CD14-positive monocyte (primary cell): ENCODE data around the gene TMEM255A. TPM values are rescaled to one million over a fixed set of nuclear protein-coding genes. Genes with fewer than 3 reads are reported as not detected.

Source experiments
- DNase-seq, 3 donors: peaks; one replicate each; pipeline ENCODE4 v3.0.0-alpha.2; 2011 to 2022
- H2AFZ ChIP-seq: 2 replicates; pipeline ENCODE4 v1.6.0; 2012; ENCODE audit warnings: mild to moderate bottlenecking, low read depth, low read length, inconsistent platforms; ENCODE audit not compliant: insufficient read depth, poor library complexity, severe bottlenecking
- H3K27ac ChIP-seq, 2 donors: 1 replicate in 1 of 2; 2 replicates in 1 of 2; pipeline ENCODE4 v1.5.1; 2012 to 2013; ENCODE audit warnings: low read length in 2 of 2, control low read depth in 1 of 2, inconsistent platforms in 1 of 2, low read depth in 1 of 2, mild to moderate bottlenecking in 1 of 2
- H3K27me3 ChIP-seq, 2 donors: one replicate each; pipeline versions ENCODE4 v1.6.0 to v1.6.1; 2011 to 2013; ENCODE audit warnings: low read length in 2 of 2; ENCODE audit not compliant: control insufficient read depth in 2 of 2, insufficient read depth in 2 of 2
- H3K36me3 ChIP-seq, 2 donors: replicated peaks in 1 of 2; 1 replicate in 1 of 2; 2 replicates in 1 of 2; pipeline versions ENCODE4 v1.5.1 to v1.6.1; 2012 to 2013; ENCODE audit warnings: low read length in 2 of 2, control low read depth in 1 of 2, inconsistent platforms in 1 of 2, mild to moderate bottlenecking in 1 of 2; ENCODE audit not compliant: insufficient read depth in 2 of 2, control insufficient read depth in 1 of 2
- H3K4me1 ChIP-seq, 2 donors: 1 replicate in 1 of 2; 2 replicates in 1 of 2; pipeline versions ENCODE4 v1.5.1 to v1.6.1; 2012 to 2013; ENCODE audit warnings: low read length in 2 of 2, control low read depth in 1 of 2, inconsistent platforms in 1 of 2, mild to moderate bottlenecking in 1 of 2, moderate library complexity in 1 of 2; ENCODE audit not compliant: insufficient read depth in 2 of 2, control insufficient read depth in 1 of 2
- H3K4me2 ChIP-seq: replicated peaks from 2 replicates; pipeline ENCODE3; 2012; ENCODE audit warnings: low read length, moderate library complexity, mild to moderate bottlenecking; ENCODE audit not compliant: poor library complexity, severe bottlenecking; ENCODE audit errors: extremely low read depth
- H3K4me3 ChIP-seq, 3 experiments: fragments of 200-600 bp in 1 of 3; sonication (generic) in 1 of 3; replicated peaks in 1 of 3; 1 replicate in 2 of 3; 2 replicates in 1 of 3; pipeline ENCODE4 v1.5.1; 2011 to 2013; ENCODE audit warnings: low read length in 3 of 3, mild to moderate bottlenecking in 3 of 3, control low read depth in 2 of 3, low read depth in 2 of 3, inconsistent platforms in 1 of 3, moderate library complexity in 1 of 3
- H3K79me2 ChIP-seq: 2 replicates; pipeline ENCODE4 v1.6.0; 2012; ENCODE audit warnings: mild to moderate bottlenecking, control low read depth, inconsistent platforms, low read length, moderate library complexity; ENCODE audit not compliant: insufficient read depth
- H3K9ac ChIP-seq: 2 replicates; pipeline ENCODE4 v1.6.0; 2017; ENCODE audit warnings: low read length, mild to moderate bottlenecking; ENCODE audit not compliant: insufficient read depth, poor library complexity, severe bottlenecking
- H3K9me3 ChIP-seq, 2 donors: replicated peaks in 1 of 2; 1 replicate in 1 of 2; 2 replicates in 1 of 2; pipeline versions ENCODE4 v1.5.1 to v1.6.1; 2012 to 2013; ENCODE audit warnings: low read length in 2 of 2, control low read depth in 1 of 2; ENCODE audit not compliant: control insufficient read depth in 1 of 2, insufficient read depth in 1 of 2
- H4K20me1 ChIP-seq: 2 replicates; pipeline ENCODE4 v1.6.0; 2012; ENCODE audit warnings: mild to moderate bottlenecking, low read length, control low read depth, moderate library complexity; ENCODE audit not compliant: insufficient read depth
- H3K27ac Mint-ChIP-seq, 7 donors: one replicate each; pipeline ENCODE4 v1.8.0; 2020; ENCODE audit warnings: mild to moderate bottlenecking in 7 of 7, mixed read lengths in 7 of 7, moderate library complexity in 6 of 7, inconsistent platforms in 2 of 7
- H3K27me3 Mint-ChIP-seq, 3 donors: one replicate each; pipeline ENCODE4 v1.8.0; 2021 to 2022; ENCODE audit warnings: low read depth in 3 of 3, mild to moderate bottlenecking in 3 of 3, mixed read lengths in 3 of 3, moderate library complexity in 3 of 3, inconsistent platforms in 1 of 3
- H3K36me3 Mint-ChIP-seq, 2 donors: one replicate each; pipeline ENCODE4 v1.8.0; 2020; ENCODE audit warnings: mixed read lengths in 2 of 2, inconsistent platforms in 1 of 2, mild to moderate bottlenecking in 1 of 2
- H3K4me1 Mint-ChIP-seq: one replicate; pipeline ENCODE4 v1.8.0; 2020; ENCODE audit warnings: mild to moderate bottlenecking, mixed read lengths
- H3K4me3 Mint-ChIP-seq, 2 donors: one replicate each; pipeline ENCODE4 v1.8.0; 2020; ENCODE audit warnings: mild to moderate bottlenecking in 2 of 2, mixed read lengths in 2 of 2, moderate library complexity in 1 of 2
- H3K9me3 Mint-ChIP-seq, 7 donors: one replicate each; pipeline ENCODE4 v1.8.0; 2020 to 2022; ENCODE audit warnings: mixed read lengths in 7 of 7, mild to moderate bottlenecking in 6 of 7, moderate library complexity in 6 of 7, inconsistent platforms in 2 of 7
- CTCF ChIP-seq: fragments of 200-600 bp; IDR thresholded peaks from one replicate; pipeline ENCODE4 v1.8.0; 2022; ENCODE audit warnings: antibody characterized with exemption, mild to moderate bottlenecking
- WGBS: methylation state at CpG from one replicate; pipeline ENCODE4 v1.1.5; 2013; ENCODE audit warnings: missing lambda C conversion rate; ENCODE audit not compliant: insufficient coverage; 5-methylcytosine and 5-hydroxymethylcytosine counted together
- intact Hi-C, 2 donors: fragments of 100-400 bp; cut with micrococcal nuclease; formaldehyde crosslinking; loops; one replicate each; pipeline versions ENCODE4 v1.15.0 to v1.15.1; 2023
- polyA plus RNA-seq, 3 donors: library from polyadenylated mRNA; depleted of rRNA in 1 of 3; unstranded in 2 of 3; stranded (reverse) in 1 of 3; fragments of 300-500 nt in 2 of 3; fragments of >200 nt in 1 of 3; fragmentation: Illumina TruSeq in 2 of 3; gene quantifications; 1 replicate in 2 of 3; 2 replicates in 1 of 3; pipeline ENCODE4 v1.2.3, GENCODE V29; 2012 to 2021

The TMEM255A gene
- polyA plus RNA-seq, 3 donors: 0.10 to 1.2 (median 0.51) TPM

- H3K36me3 Mint-ChIP-seq: no peaks in the 10 kb centered on the region
- Histone ChIP-seq H4K20me1 (no peaks in the 10 kb centered on the region), H3K4me2 (no peak overlapping the region), H3K27ac (no peak overlapping the region), H3K79me2 (no peaks in the 10 kb centered on the region), H2AFZ (no peak overlapping the region), H3K4me3 (no peak overlapping the region), H3K9me3 (no peaks in the 10 kb centered on the region), H3K27me3 (no peaks in the 10 kb centered on the region), H3K36me3 (no peaks in the 10 kb centered on the region), H3K4me1 (peaks cover 0 to under 1% of the 10 kb centered on the region in 2 donors), H3K9ac (no peak overlapping the region)
- no peak overlapping the region for H3K27ac Mint-ChIP-seq
- H3K4me3 Mint-ChIP-seq: no peak overlapping the region
- WGBS: 100% methylated on average over 1 of the region's 2 CpGs
- TF ChIP-seq CTCF: no peak
- no peak for DNase-seq
- H3K9me3 Mint-ChIP-seq: no peaks in the 10 kb centered on the region
- peaks cover 2% of the 10 kb centered on the region for H3K4me1 Mint-ChIP-seq
- peaks cover 2 to 5% (median 2%) of the 10 kb centered on the region in 3 donors for H3K27me3 Mint-ChIP-seq
- intact Hi-C loops: no loop called here
Measured at GRCh38 chrX:120357186-120357585, 45.9 kb upstream of the TMEM255A start.

GRCh38 chrX:120356084-120356483, 44.8 kb upstream of the TMEM255A start:
- H3K4me1 Mint-ChIP-seq: no peaks in the 10 kb centered on the region

More at GRCh38 chrX:120356084-120356483, 44.8 kb upstream of the TMEM255A start:
- no peak overlapping the region for H3K4me3 ChIP-seq
- H3K79me2 ChIP-seq: no peaks in the 10 kb centered on the region
- H3K36me3 ChIP-seq: no peaks in the 10 kb centered on the region
- H2AFZ ChIP-seq: no peak overlapping the region
- no peak overlapping the region for H3K27ac ChIP-seq
- H4K20me1 ChIP-seq: no peaks in the 10 kb centered on the region
- H3K9me3 ChIP-seq: no peaks in the 10 kb centered on the region
- Mint-ChIP-seq H3K4me3 (no peak overlapping the region), H3K36me3 (no peaks in the 10 kb centered on the region), H3K27me3 (peaks cover 2 to 5% (median 2%) of the 10 kb centered on the region in 3 donors), H3K27ac (no peak overlapping the region), H3K9me3 (peaks cover 0 to 2% (median 0%) of the 10 kb centered on the region in 7 donors)
- intact Hi-C loops: no loop called here
- no peak for TF ChIP-seq CTCF
- DNase-seq: no peak
- no peak overlapping the region for H3K4me2 ChIP-seq
- H3K4me1 ChIP-seq: no peaks in the 10 kb centered on the region
- WGBS: no CpG with 5 or more reads among the region's 3 CpGs
- no peaks in the 10 kb centered on the region for H3K27me3 ChIP-seq
- no peak overlapping the region for H3K9ac ChIP-seq
